WERI-Rb-1 (cell line): Measurements from ENCODE around the gene MOB4.

ENCODE experiments used
- DNase-seq: peaks from one replicate; pipeline ENCODE4 v3.0.0-alpha.2; 2020
- H3K27ac ChIP-seq: fragments of 250-450 bp; sonication (Bioruptor Pico); 2 replicates; pipeline ENCODE4 v1.5.1; 2020; ENCODE audit warnings: mild to moderate bottlenecking, moderate library complexity
- H3K27me3 ChIP-seq: fragments of 250-450 bp; sonication (Bioruptor Pico); 2 replicates; pipeline ENCODE4 v1.5.1; 2021; ENCODE audit warnings: mild to moderate bottlenecking, low read depth, moderate library complexity; ENCODE audit not compliant: insufficient read depth, severe bottlenecking
- H3K36me3 ChIP-seq: fragments of 250-450 bp; sonication (Bioruptor Pico); 2 replicates; pipeline ENCODE4 v1.5.1; 2020; ENCODE audit warnings: mild to moderate bottlenecking, moderate library complexity
- H3K4me3 ChIP-seq: 2 replicates; pipeline ENCODE4 v1.5.1; 2011; ENCODE audit warnings: low read depth, mild to moderate bottlenecking, control low read depth, low read length
- H3K9me3 ChIP-seq: fragments of 250-450 bp; sonication (Bioruptor Pico); 2 replicates; pipeline ENCODE4 v1.5.1; 2021; ENCODE audit warnings: mild to moderate bottlenecking, moderate library complexity; ENCODE audit not compliant: severe bottlenecking
- TF ChIP-seq, protein P1 (sequence below): IDR thresholded peaks from 2 replicates; pipeline ENCODE4 v1.5.1; 2011; ENCODE audit warnings: low read depth, mild to moderate bottlenecking, control low read depth, inconsistent platforms, low read length

The MOB4 gene

DNA sequence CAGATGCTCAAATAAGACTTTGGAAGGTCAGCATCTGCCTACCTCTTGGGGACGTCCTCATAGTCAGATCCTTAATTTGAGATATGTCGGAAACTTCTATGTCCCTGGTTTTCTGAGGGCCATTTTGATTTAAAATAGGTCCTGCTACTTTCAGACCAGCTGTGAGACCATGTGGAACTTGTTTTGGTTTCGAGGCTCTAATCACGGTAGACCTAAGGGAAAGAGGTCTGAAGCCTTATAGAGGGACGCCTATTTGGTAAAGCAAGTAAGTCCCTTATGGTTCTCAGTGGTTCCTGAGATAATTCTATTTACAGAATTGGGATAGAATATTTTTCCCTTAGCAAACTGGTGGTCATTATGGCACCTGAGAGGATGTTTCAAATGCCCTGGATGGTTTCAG lies 84.4 kb downstream of the MOB4 start:
- Histone ChIP-seq H3K27me3 (no peaks in the 10 kb centered on the region), H3K36me3 (no peaks in the 10 kb centered on the region), H3K27ac (no peak overlapping the region), H3K4me3 (no peak overlapping the region), H3K9me3 (no peaks in the 10 kb centered on the region)
- DNase-seq, result no peak
- TF ChIP-seq, protein P1, sequence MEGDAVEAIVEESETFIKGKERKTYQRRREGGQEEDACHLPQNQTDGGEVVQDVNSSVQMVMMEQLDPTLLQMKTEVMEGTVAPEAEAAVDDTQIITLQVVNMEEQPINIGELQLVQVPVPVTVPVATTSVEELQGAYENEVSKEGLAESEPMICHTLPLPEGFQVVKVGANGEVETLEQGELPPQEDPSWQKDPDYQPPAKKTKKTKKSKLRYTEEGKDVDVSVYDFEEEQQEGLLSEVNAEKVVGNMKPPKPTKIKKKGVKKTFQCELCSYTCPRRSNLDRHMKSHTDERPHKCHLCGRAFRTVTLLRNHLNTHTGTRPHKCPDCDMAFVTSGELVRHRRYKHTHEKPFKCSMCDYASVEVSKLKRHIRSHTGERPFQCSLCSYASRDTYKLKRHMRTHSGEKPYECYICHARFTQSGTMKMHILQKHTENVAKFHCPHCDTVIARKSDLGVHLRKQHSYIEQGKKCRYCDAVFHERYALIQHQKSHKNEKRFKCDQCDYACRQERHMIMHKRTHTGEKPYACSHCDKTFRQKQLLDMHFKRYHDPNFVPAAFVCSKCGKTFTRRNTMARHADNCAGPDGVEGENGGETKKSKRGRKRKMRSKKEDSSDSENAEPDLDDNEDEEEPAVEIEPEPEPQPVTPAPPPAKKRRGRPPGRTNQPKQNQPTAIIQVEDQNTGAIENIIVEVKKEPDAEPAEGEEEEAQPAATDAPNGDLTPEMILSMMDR, result no peak

DNA sequence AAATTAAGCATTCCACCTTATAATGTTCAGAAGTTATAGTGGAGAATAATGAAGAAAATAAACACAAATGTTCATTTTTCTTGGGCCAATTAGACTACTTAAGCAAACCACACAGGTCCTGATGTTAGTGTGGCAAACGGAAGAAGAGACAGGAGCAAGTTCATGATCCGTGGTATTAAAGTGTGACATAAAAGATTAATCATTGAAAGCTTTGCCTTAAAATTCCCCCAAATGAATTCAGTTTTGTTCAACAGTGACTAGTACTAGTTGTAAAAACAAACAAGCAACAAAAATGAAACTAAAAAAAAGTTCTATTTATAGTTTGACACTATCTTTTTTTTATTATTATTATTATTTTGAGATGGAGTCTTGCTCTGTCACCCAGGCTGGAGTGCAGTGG lies 85.9 kb downstream of the MOB4 start:
- Histone ChIP-seq H3K27me3 (no peaks in the 10 kb centered on the region), H3K9me3 (no peaks in the 10 kb centered on the region), H3K36me3 (no peaks in the 10 kb centered on the region), H3K27ac (no peak overlapping the region), H3K4me3 (no peak overlapping the region)
- TF ChIP-seq, protein P1, result no peak
- no peak for DNase-seq
